Memory B cell (primary cell): ENCODE results near the gene SEMA3C.

Experiments
- ATAC-seq: fragments of 150-1000 bp; cut with Tn5 transposase; 2 replicates; pipeline ENCODE4 v1.10.0; 2021; ENCODE audit warnings: low read depth, mild to moderate bottlenecking, moderate library complexity
- DNase-seq, 2 donors: peaks; one replicate each; pipeline ENCODE4 v3.0.0; 2022; ENCODE audit warnings: low spot score in 2 of 2
- H3K27ac Mint-ChIP-seq: one replicate; pipeline ENCODE4 v1.8.0; 2022; ENCODE audit warnings: mild to moderate bottlenecking, moderate library complexity, mixed read lengths
- H3K27me3 Mint-ChIP-seq: one replicate; pipeline ENCODE4 v1.8.0; 2022; ENCODE audit warnings: mixed read lengths
- H3K36me3 Mint-ChIP-seq: one replicate; pipeline ENCODE4 v1.8.0; 2022; ENCODE audit warnings: mild to moderate bottlenecking, mixed read lengths
- H3K4me1 Mint-ChIP-seq: one replicate; pipeline ENCODE4 v1.8.0; 2022; ENCODE audit warnings: mixed read lengths
- H3K4me3 Mint-ChIP-seq: one replicate; pipeline ENCODE4 v1.8.0; 2022; ENCODE audit warnings: mild to moderate bottlenecking, moderate library complexity, mixed read lengths
- H3K9me3 Mint-ChIP-seq: one replicate; pipeline ENCODE4 v1.8.0; 2022; ENCODE audit warnings: mixed read lengths

SEMA3C gene

DNA sequence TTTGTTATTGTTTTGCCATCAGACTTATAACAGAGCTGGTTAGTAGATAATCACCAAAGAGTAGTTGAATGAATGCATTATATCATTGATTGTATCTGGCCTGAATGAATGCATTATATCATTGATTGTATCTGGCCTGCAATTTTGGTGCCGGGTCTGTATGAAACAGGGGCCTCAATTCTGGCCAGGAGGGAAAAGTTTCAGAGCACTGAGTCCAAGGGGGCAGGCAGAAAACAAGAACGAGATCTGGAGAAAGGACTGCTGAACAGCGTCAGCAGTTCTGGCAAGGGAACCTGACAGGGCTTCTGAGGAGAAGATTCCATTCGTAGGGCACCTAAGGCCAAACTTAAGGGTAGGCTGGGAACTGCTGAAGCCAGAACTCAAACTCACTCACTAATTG, 128.0 kb downstream of the SEMA3C start:
- Mint-ChIP-seq H3K4me1 (no peaks in the 10 kb centered on the region), H3K36me3 (no peaks in the 10 kb centered on the region), H3K4me3 (no peak overlapping the region), H3K27me3 (no peaks in the 10 kb centered on the region), H3K27ac (no peak overlapping the region), H3K9me3 (peaks cover 6% of the 10 kb centered on the region)
- no peak for ATAC-seq
- no peak for DNase-seq

DNA sequence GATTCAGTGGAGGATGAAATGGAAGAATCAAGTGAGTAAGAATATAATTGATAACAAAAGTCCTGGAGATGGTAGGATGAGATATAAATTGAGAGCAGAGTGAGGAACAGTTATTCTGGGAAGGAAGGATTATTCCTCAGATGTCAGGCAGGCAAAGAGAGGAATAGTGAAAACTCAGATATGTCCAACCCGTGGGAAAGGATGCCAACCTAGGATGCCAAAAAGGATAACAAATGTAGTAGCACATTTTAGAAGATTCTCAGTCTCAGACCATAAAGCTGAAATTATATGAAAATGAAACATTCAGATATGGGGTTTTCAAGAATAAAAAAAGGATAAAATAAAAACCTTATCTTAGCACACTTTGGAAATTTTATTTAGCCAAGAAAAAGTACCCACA, 131.1 kb downstream of the SEMA3C start:
- Mint-ChIP-seq H3K4me1 (no peaks in the 10 kb centered on the region), H3K9me3 (peaks cover 3% of the 10 kb centered on the region), H3K36me3 (no peaks in the 10 kb centered on the region), H3K27ac (no peak overlapping the region), H3K27me3 (no peaks in the 10 kb centered on the region), H3K4me3 (no peak overlapping the region)
- ATAC-seq = no peak
- no peak for DNase-seq

DNA sequence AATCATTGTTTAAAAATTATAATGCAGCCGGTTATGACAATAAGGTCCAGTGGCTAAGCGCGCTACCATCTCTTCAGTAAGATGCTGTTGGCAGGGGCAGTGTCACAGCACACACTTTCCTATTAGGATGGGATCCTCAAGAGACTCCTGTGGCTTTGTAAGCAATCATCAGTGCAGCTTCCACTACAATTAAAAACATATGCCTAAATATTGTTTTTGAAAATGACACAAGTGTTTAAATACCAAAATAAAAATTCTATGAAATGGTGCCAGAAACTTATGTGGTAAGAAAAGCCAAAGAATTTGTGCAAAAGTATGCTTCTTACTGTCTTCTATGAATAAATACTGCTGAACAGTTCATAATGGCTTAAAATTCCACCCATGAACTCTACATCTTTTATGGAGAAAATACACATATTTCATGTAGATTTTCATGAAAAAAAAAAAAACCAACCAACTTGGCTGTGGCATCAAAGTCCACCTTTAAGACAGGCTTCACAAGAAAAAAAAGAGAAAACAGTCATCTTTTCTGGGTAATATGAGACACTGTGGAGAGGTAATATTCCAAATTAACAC, 132.8 kb downstream of the SEMA3C start:
- Mint-ChIP-seq H3K36me3 (no peaks in the 10 kb centered on the region), H3K27ac (no peak overlapping the region), H3K9me3 (peaks cover 3% of the 10 kb centered on the region), H3K4me3 (no peak overlapping the region), H3K27me3 (no peaks in the 10 kb centered on the region), H3K4me1 (no peaks in the 10 kb centered on the region)
- ATAC-seq (no peak), DNase-seq (no peak)

DNA sequence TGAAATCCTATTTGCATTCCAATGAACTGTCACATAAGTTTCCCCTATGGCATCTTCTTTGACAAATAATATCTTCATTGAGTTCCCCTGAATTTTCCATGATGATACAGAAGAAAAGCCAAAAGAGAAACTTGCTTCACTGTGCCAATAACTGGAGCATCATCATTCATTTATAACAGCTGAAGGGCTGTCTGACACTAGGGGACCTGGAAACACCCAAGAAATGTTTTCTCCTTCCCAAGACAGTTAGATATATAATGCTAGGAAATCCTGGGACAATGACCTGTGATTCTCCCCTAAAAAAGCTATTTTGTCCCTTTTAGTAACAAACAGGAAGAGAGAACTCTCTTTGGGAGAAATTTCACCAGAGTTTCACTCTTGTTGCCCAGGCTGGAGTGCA, 133.6 kb downstream of the SEMA3C start:
- Mint-ChIP-seq H3K4me3 (no peak overlapping the region), H3K27me3 (no peaks in the 10 kb centered on the region), H3K9me3 (peaks cover 3% of the 10 kb centered on the region), H3K36me3 (no peaks in the 10 kb centered on the region), H3K4me1 (no peaks in the 10 kb centered on the region), H3K27ac (no peak overlapping the region)
- DNase-seq (no peak), ATAC-seq (no peak)

DNA sequence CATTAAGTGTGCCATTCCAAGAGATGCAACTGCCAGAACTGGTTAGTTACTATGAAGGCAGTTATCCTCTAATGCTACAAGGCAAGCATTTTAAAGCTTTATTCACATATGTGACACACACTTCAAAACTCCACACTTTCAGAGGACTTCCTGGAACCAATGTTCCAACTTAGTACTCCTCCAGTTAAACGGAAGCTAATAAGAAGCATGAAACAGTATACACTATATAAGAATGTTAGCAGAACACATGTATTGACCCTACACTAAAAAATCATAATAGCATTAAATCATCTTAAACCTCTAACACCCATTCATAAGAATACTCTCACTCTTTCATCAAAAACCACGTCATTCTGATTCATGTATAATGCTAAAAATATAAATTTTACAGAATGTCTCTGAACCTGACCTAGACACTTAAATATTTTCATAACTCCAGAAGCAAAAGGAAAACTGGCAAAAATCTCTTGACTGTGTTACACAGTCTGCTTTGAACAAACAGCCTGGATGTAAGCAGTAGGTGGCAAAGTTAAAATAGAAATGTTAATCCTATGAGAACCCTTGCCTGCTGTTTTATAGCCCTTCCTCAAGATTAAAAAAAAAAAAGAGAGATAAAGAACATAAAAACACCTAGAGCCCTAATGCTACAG, 135.0 kb downstream of the SEMA3C start:
- ATAC-seq (no peak), DNase-seq (no peak)
- Mint-ChIP-seq H3K27ac (no peak overlapping the region), H3K4me1 (no peaks in the 10 kb centered on the region), H3K36me3 (no peaks in the 10 kb centered on the region), H3K4me3 (no peak overlapping the region), H3K27me3 (no peaks in the 10 kb centered on the region), H3K9me3 (peaks cover 3% of the 10 kb centered on the region)

DNA sequence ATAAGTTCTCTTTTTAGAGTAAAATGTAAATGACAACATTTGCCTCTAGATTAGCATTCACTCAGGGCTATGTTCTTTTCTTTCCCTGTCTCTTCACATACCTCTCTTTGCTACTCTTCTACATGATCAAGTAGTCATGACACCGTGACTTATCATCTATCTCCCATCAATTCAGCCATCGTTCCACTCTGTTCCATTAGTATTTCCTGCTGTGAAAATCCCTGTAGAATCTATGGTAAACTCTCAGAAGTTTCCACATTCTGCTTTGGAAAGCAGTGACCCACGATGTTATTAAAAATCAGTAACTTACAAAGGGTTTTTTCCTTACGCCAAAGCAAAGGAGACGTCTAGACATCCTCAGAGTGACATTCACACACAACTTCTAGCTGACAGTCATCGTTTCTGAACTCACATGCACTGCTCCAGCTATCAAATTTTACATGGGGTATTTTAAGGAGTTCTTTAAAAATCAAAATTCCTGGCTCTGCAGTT, 135.6 kb downstream of the SEMA3C start:
- no peaks in the 10 kb centered on the region for H3K4me1 Mint-ChIP-seq
- H3K27me3 Mint-ChIP-seq = no peaks in the 10 kb centered on the region
- no peak for DNase-seq
- no peak overlapping the region for H3K4me3 Mint-ChIP-seq
- no peaks in the 10 kb centered on the region for H3K36me3 Mint-ChIP-seq
- H3K9me3 Mint-ChIP-seq = peaks cover 3% of the 10 kb centered on the region
- no peak for ATAC-seq
- no peak overlapping the region for H3K27ac Mint-ChIP-seq

DNA sequence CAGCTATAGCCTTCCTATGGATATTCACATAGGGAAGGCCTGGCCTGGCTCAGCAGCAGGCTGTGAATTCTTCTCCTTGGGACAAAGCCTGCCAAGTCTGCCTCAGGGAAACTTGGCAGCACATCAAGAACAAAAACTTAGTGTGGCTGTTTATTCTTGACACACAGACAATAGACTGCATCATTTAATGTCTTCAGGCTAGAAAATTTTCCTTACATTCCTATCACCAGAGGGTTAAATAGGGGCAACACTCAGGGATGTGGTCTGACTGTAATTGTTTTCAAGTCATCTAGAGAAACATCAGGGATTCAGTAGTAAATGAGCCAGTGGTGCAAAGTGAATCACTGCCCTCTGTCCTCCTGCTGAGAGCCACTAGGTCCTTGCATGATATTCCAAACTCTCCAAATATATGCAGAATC, 137.3 kb downstream of the SEMA3C start:
- H3K27ac Mint-ChIP-seq = no peak overlapping the region
- peaks cover under 1% of the 10 kb centered on the region for H3K9me3 Mint-ChIP-seq
- no peaks in the 10 kb centered on the region for H3K36me3 Mint-ChIP-seq
- no peak overlapping the region for H3K4me3 Mint-ChIP-seq
- ATAC-seq (no peak), DNase-seq (no peak)
- no peaks in the 10 kb centered on the region for H3K4me1 Mint-ChIP-seq
- no peaks in the 10 kb centered on the region for H3K27me3 Mint-ChIP-seq

DNA sequence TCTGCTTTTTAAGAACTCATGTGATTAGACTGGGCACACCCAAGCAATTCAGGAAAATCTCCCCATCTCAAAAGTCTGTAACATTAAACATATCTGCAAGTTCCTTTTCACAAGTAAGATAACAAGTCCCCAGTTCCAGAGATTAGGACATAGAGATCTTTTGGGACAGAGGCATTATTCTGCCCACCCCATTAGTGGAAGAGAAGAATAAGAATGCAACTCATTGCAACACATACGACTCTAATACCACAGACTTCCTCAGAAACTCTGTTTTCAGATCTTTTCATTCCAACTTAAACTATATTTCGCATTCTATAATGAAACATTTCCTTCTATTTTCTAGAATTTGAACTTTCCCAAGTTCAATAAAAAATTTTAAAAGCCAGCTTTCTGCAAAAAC, 137.7 kb downstream of the SEMA3C start:
- H3K9me3 Mint-ChIP-seq = no peaks in the 10 kb centered on the region
- H3K27me3 Mint-ChIP-seq = no peaks in the 10 kb centered on the region
- DNase-seq = no peak
- H3K36me3 Mint-ChIP-seq = no peaks in the 10 kb centered on the region
- no peak for ATAC-seq
- no peak overlapping the region for H3K4me3 Mint-ChIP-seq
- H3K4me1 Mint-ChIP-seq = no peaks in the 10 kb centered on the region
- H3K27ac Mint-ChIP-seq = no peak overlapping the region

DNA sequence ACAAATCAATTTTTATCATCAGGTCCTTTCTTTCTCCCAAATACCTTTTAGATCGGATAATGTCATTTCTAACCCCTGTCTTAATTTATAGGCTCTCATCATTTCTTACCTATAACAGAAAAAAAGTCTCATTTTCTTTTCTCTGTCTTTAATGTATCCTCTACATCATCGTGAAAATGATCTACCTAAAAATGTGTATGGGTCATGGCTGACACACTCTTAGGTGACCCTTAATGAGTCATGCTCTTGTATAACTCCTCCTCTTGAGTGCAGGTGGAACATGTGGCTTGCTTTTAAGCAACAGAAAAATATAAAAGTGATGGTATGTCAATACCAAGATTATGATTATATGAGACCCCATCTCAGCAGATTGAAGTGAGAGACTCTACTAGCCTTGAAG, 139.4 kb downstream of the SEMA3C start:
- Mint-ChIP-seq H3K4me1 (no peaks in the 10 kb centered on the region), H3K4me3 (no peak overlapping the region), H3K27me3 (no peaks in the 10 kb centered on the region), H3K27ac (no peak overlapping the region), H3K9me3 (no peaks in the 10 kb centered on the region), H3K36me3 (no peaks in the 10 kb centered on the region)
- DNase-seq = no peak
- ATAC-seq = no peak

DNA sequence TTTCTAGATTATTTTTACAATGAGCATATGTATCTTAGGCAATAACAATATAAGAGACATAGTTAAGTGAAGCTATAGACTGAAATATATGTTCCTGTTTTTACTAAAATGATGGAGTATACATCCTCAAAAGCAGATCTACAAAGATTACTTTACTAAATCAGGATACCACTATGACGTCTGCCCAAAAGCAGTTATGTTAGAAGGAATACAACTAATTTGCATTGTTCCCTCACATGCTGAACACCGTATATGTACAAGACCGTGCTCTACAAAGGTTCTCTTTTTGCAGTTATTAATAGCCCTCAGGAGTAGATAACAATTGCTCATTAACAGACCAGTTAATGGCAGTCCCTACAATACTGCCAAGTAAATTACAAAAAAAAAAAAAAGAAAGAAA, 143.0 kb downstream of the SEMA3C start:
- no peak for DNase-seq
- H3K27me3 Mint-ChIP-seq = no peaks in the 10 kb centered on the region

DNA sequence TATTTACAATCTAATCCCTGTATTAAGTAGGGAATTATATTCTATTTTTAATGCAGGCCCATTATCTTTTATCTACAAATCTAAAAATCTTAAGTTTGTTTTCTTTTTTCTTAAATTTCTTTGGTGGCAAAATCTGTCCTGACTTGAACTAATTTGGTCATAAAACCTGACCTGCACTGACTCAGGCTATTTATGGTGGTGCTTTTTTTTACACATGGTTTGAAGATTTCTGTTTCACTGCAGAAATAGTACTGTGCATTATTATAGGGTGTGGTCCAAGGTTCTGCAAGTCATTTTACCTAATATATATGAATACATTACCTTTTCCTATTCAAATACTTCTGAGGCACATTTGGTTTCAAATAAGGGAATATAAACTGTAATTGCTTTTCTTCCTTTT, 143.4 kb downstream of the SEMA3C start:
- H3K27ac Mint-ChIP-seq = no peak overlapping the region
- no peaks in the 10 kb centered on the region for H3K4me1 Mint-ChIP-seq
- ATAC-seq (no peak), DNase-seq (no peak)
- H3K27me3 Mint-ChIP-seq = no peaks in the 10 kb centered on the region
- H3K9me3 Mint-ChIP-seq = peaks cover 3% of the 10 kb centered on the region
- H3K4me3 Mint-ChIP-seq = no peak overlapping the region
- no peaks in the 10 kb centered on the region for H3K36me3 Mint-ChIP-seq

More for the DNA sequence above, 143.0 kb downstream of the SEMA3C start:
- Mint-ChIP-seq H3K36me3 (no peaks in the 10 kb centered on the region), H3K27ac (no peak overlapping the region), H3K4me1 (no peaks in the 10 kb centered on the region), H3K9me3 (peaks cover 3% of the 10 kb centered on the region), H3K4me3 (no peak overlapping the region)
- no peak for ATAC-seq

DNA sequence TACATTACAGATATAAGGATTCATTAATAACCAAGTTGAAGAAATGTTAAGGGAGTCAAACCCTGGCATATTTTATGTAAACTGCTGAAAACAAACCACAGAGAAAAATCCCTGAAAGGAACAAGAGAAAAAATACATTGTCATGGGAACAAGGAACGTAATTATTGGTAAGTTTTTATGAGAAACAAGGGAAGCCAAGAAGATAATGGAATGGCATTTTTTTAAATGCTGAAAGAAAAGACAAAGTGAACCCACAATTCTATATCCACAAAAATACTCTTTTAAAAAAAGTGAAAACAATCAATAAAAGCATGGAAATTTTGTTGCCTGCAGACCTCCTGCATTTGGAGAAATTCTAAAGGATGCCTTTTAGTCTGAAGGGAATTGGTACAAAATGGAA, 144.0 kb downstream of the SEMA3C start:
- no peaks in the 10 kb centered on the region for H3K27me3 Mint-ChIP-seq

DNA sequence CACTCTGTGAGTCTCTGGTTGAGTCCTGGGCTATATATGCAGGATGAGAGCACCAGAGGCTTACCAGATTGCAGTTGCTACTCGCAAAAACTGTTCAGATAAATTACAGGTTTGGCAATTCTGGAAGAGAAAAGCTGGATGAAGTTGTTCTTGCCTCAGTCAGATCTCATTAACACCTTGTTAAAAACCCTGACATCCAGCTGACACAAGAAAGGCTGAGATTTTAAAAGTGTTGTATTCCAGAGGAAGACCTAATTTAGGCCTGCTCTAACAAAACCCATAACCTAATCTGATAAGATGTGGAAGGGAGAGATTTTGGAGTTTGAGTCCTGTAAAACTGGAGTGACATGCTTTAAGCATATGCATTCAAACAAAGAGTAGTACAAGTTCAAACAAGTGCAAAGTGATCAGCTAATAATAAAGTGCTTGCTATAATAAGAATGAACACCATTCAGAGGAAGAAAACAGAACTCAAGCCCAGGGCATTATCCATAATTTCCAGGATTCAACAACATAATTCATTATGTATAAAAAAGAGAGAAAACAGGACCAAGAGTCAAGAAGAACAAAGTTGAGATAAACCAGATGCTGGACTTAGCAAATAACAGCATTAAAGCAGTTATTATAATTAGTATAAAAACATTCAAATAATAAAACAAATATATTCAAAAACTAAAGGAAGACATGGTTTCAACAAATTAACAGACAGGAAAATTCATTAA, 144.9 kb downstream of the SEMA3C start:
- ATAC-seq (no peak), DNase-seq (no peak)
- no peak overlapping the region for H3K4me3 Mint-ChIP-seq
- H3K27ac Mint-ChIP-seq = no peak overlapping the region
- no peaks in the 10 kb centered on the region for H3K27me3 Mint-ChIP-seq
- peaks cover 3% of the 10 kb centered on the region for H3K9me3 Mint-ChIP-seq
- H3K4me1 Mint-ChIP-seq = no peaks in the 10 kb centered on the region
- no peaks in the 10 kb centered on the region for H3K36me3 Mint-ChIP-seq

More for the DNA sequence above, 144.0 kb downstream of the SEMA3C start:
- Mint-ChIP-seq H3K4me1 (no peaks in the 10 kb centered on the region), H3K4me3 (no peak overlapping the region), H3K36me3 (no peaks in the 10 kb centered on the region), H3K27ac (no peak overlapping the region), H3K9me3 (peaks cover 3% of the 10 kb centered on the region)
- DNase-seq = no peak
- ATAC-seq = no peak

DNA sequence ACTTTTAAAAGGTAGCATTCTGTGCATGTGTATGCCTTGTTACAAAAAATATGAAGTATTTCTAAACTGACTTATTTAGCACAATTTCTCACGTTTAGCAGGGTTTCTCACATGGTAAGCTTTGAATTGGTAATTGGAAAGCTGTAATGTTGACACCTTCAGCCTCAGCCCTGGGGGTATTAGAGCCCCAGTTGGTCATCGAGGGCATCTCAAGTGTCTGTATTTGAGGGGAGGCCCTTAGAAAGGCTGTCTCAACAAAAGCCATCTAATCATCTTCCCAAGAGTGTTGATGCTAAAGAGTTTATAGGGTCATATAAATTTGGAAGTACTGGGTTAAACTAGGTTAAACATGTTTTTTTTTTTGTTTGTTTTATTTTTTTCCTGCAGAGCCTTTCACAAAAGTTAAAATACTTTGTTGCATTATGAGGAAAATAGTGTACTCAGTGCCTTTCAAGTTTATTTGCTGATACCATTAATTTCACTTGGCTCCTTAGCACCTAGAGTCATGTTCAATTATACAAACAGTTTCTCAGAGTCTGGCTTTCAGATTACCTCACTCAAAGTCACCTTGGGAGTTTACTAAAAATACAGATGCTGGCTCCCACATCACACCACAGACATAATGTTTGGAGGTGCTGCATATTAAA, 146.4 kb downstream of the SEMA3C start:
- H3K27me3 Mint-ChIP-seq = no peaks in the 10 kb centered on the region
- DNase-seq (no peak), ATAC-seq (no peak)
- no peak overlapping the region for H3K4me3 Mint-ChIP-seq
- H3K9me3 Mint-ChIP-seq = peaks cover 3% of the 10 kb centered on the region
- no peaks in the 10 kb centered on the region for H3K36me3 Mint-ChIP-seq
- no peak overlapping the region for H3K27ac Mint-ChIP-seq
- H3K4me1 Mint-ChIP-seq = no peaks in the 10 kb centered on the region
